C4-2B (cell line): ENCODE results near the gene CD37.
"Not testable (repeated sequence)": the region's sequence is repeated elsewhere in the genome, so short reads cannot be mapped to it uniquely, and the experiment has no call there.

ENCODE experiments used
- H3K27ac ChIP-seq: fragments of 450-650 bp; 2 replicates; pipeline ENCODE4 v1.5.1; 2017
- CTCF ChIP-seq: fragments of 450-650 bp; conservative IDR thresholded peaks from 2 replicates; pipeline ENCODE4 v1.5.1; 2017; ENCODE audit warnings: mild to moderate bottlenecking
- ZFX ChIP-seq: fragments of 450-650 bp; IDR thresholded peaks from 2 replicates; pipeline ENCODE4 v1.6.1; 2017

CD37 gene

DNA sequence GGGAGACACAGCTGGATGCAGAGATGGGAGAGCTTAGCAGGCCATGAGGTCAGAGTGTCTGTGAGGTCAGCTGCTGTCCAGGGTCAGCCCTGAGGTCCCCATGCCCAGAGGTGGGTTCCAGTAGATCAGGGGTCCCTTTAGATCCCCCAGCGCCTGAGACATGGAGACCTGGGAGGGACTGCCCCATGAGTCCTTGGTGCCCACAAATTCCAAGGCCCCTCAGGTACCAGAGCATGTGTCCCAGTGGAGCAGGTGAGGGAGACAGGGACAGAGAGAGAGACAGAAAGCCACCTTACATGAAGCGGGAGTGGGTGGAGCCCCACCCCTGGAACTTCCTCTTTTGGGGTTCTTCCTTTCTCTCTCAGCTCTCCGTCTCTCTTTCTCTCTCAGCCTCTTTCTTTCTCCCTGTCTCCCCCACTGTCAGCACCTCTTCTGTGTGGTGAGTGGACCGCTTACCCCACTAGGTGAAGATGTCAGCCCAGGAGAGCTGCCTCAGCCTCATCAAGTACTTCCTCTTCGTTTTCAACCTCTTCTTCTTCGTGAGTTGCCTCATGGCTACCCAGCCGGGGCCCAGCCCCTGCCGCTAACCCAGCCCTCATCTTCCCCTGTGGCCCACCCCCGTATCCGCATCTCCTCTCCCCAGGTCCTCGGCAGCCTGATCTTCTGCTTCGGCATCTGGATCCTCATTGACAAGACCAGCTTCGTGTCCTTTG is at the start of gene CD37:
CD37 (plus strand) TSS at position 336 of the 713 bp plus-strand sequence; CDS start at position 471, 135 bp downstream.
- TF ChIP-seq CTCF (no peak), ZFX (no peak)

GRCh38 chr19:49287141-49287770 is 48.0 kb upstream of the CD37 start:
- TF ChIP-seq CTCF: no peak
- TF ChIP-seq ZFX: no peak
- H3K27ac ChIP-seq: no peak overlapping the region

More for the DNA sequence above, at the start of gene CD37:
- no peak within 1 kb of the TSS for H3K27ac ChIP-seq

GRCh38 chr19:49288205-49288604 is 47.0 kb upstream of the CD37 start:
- H3K27ac ChIP-seq: not testable (repeated sequence)

GRCh38 chr19:49289286-49289685 is 45.9 kb upstream of the CD37 start:
- H3K27ac ChIP-seq: not testable (repeated sequence)

GRCh38 chr19:49290517-49290916 is 44.7 kb upstream of the CD37 start:
- H3K27ac ChIP-seq: no peak overlapping the region
- TF ChIP-seq ZFX (no peak), CTCF (no peak)

- H3K27ac ChIP-seq: no peak overlapping the region
- TF ChIP-seq CTCF (no peak), ZFX (no peak)
Observed at GRCh38 chr19:49294401-49294800, 40.8 kb upstream of the CD37 start.

DNA sequence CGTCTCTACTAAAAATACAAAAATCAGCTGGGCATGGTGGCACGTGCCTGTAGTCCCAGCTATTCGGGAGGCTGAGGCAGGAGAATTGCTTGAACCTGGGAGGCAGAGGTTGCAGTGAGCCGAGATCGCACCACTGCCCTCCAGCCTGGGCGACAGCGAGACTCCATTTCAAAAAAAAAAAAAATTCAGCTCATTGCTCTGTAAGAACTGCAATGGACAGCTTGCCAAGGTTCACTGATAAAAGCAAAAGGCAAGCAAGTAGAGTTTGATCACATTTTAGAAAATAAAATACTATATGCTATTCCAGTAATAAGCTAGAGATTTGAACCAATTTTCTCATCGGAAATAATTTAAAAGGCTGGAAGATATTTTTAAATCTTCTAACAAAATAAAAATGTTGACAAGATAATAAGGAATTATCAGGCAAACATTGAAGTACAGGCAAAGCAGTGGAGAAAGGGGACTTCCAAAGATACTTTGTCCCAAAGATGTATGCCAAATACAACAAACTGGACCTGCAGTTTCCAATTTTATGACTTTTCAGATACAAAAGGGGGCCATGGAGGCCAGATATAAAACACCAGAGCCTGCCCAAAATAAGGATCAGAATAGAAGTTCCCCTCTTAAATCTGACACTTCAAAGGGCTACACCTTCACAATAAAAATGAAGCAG is 39.9 kb upstream of the CD37 start:
- TF ChIP-seq ZFX (no peak), CTCF (no peak)
- no peak overlapping the region for H3K27ac ChIP-seq

DNA sequence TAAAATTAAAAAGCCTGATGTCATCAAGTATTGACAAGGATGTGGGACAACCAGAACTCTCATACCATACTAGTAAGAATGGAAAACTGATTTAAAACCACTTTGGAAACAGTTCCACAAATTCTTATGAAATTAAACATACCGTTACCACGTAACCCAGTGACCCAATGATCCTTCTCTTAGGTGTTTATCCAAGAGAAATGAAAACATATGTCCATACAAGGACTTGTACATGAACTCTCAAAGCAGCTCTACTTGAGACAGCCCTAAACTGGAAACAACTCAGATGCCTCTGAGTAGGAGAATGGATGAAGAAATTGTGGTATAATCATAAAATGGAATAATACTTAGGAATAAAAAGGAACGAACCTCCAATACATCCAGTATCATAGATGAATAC is 37.8 kb upstream of the CD37 start:
- TF ChIP-seq CTCF: no peak
- TF ChIP-seq ZFX: no peak
- no peak overlapping the region for H3K27ac ChIP-seq

- H3K27ac ChIP-seq: not testable (repeated sequence)
Observed at GRCh38 chr19:49298653-49299052, 36.6 kb upstream of the CD37 start.
